SW480 (cell line): ENCODE data around the gene RIPK3.
"Not testable (repeated sequence)": the region's sequence is repeated elsewhere in the genome, so short reads cannot be mapped to it uniquely, and the experiment has no call there.

Source experiments
- DNase-seq: peaks from one replicate; pipeline ENCODE4 v3.0.0-alpha.2; 2016; ENCODE audit warnings: low spot score

RIPK3 gene

DNA sequence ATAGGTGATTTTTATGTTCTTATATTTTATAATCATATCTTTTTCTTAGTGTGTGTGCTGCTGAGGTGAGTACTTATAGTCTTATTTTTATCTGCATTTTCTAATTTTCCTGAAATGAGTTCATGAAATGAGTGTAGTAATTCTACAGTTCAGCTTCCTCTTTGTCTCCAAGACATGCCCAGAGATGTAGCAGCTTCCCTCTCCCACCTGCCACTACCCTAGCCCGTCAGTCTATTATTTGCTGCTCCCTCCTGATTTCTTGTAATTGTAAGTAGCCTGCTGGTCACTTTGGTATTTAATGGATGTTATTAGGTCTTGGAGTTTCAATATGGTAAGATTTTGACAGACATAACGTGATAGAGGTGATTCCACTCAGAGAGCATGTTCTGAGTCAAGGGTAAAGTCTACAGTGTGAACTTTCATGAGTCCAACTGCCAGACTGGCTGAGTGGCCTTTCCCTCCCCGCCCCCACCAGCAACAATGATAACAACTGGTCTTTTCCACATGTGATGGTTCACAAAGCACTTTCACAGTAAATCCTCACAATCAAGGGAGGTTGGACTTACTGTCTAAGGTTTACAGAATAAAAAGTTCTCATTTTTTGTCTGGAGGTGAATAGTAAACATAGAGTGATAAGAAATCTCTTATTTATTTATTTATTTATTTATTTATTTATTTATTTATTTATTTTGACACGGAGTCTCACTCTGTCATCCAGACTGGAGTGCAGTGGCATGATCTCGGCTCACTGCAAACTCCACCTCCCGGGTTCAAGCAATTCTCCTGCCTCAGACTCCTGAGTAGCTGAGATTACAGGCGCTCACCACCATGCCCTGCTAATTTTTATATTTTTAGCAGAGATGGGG is 4.2 kb upstream of the RIPK3 start:
- DNase-seq: no peak

GRCh38 chr14:24342889-24343288 is 3.1 kb upstream of the RIPK3 start:
- no peak for DNase-seq

- DNase-seq: no peak
Measured at GRCh38 chr14:24340606-24341005, 815 bp upstream of the RIPK3 start.

DNA sequence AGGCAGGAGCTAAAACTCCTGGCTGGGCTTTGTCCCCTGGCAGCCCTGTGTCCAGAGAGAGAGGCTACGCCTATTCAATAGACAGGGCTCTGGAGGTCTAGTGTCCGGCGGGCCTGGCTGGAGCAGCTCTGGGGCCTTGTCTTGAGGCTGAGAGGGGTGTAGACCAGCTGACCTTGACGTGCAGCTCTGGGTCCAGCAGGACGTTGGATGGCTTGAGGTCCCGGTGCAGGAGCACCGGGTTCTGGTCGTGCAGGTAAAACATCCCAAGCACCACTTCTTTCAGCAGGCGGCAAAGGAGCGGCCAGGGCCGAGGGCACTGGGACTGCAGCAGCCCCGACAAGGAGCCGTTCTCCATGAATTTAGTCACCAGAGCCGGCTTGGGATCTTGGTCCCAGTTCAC is 948 bp downstream of the RIPK3 start:
- DNase-seq: no peak

DNA sequence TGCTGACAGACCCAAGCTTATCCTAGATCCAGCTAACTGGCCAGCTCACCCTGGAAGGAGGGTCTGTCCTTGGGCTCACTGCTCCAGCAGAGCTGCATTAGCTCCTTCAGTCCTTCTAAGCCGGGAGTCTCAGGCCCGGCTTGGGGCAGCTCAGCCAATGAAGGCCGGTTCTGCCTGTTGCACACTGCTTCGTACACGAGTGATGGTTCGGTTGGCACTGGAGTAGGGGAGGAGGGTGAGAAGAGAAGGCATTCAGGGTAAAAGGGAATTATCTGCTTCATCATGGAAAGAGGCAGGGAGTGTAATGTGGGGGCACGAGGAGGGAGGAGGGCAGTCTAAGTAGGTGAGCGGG is 2.0 kb downstream of the RIPK3 start:
- no peak for DNase-seq

- no peak for DNase-seq
Measured at GRCh38 chr14:24337144-24337823, 2.5 kb downstream of the RIPK3 start.

DNA sequence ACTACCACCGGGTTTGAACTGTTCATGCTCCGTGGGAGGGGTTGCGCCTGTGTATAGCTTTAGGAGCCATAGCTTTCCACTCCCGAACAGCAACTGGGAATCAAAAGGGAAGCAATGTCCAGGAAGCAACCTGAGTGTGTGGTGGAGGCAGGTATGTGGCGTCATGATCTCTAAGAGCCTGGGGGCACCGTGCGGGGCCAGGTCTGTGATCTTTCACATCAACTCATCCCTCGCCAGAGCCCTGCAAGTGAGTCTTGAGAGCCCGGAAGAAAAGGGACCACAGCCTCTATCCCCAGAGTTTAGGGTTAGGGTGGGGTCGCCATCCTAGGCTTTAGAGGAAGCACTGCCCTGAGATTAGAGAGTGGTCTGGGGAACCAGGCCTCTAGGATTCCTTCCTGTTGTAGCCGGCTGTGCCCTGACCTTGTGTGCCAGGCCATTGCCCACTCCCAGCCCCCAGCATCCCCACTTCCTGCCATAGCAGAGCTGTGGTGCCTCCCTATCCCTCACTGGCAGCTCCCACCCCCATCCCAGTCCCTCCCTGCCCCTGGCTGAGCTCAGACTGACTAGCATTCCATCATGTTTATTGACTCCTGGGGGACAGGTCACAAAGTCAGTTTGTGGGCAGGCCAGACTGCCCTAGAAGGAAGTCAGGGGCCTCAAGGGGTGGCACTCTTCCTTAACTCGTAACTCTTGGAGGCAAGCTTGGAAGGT is 4.2 kb downstream of the RIPK3 start:
- no peak for DNase-seq

DNA sequence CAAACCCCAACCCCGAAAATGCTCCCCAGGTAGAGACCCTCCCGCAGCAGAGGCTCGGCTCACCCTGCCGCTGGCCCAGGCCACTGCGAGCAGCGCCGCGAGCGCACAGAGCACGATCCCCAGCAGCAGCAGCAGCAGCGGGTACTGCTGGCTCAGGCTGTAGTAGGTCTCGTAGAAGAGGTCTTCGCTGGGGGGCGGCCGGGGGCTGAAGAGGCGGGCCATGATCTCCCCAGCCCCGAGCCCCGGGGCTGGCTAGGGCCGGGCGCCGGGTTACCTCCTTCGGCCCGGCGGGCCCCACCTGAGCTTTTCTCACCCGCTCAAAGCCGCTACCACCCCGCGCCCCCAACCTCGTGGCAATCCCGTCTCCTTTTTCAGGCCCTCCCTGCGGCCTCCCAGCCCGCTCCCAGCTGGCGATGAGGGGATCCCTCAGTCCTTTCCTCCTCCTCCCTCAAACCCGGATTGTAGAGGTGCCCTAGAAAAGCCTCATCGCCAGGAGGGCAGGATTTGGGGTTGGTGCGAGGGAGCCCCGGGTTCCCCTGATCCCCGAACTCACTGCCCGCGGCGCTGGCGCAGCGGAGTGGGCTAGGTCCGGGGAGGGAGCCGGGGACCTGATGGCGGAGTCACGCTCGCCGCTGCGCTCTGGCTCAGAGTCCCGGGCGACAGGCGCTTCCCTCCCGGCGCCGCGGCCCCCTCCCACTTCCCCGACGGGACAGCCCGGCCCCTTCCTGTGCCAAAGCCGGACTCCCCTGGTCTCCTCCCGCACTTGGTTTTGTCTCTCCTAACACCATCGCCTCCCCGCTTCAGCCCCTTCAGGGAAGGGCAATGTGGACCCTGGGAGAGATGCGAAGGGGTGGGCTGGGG is 5.1 kb downstream of the RIPK3 start, which contains the start of gene ADCY4:
TSS of gene ADCY4 (minus strand) at position 641 of the 861 bp plus-strand sequence. CDS start at position 222, 419 bp downstream.
- no peak for DNase-seq

DNA sequence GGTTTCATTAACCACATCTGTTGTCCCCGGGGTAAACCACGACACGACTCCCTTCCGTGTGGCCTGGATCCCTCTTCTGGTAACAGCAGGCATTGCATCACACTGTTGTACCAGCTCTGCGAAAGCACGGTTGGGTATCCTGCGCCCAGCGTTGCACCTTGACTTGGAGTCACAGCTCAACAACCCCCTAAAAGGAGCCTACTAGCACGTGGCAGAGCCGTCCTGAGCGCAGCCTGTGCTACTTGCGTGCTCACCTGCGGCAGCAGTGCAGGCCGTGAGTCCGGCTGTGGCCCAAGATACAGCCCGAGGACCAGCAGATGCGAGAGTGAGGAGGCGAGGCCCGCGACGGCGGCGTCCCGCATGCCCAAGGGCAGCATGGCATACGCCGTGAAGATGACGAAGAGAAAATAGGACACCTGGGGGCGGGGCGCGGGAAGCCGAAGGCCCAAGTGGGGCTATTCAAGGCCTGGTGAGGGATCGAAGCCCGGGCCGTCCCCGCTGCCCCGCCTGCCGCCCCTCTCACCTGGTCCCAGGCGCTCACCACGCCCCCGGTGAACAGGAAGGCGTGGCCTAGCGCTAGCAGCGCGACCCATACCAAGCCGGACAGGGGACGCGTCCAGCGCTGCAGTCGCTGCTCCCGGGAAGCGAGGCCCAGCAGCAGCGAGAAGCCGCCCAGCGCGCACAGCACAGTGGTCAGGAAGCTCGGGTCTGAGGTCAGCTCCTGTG is 7.4 kb downstream of the RIPK3 start:
- DNase-seq: peak; percentile 79

GRCh38 chr14:24331731-24332267 is 8.0 kb downstream of the RIPK3 start:
- DNase-seq: no peak

DNA sequence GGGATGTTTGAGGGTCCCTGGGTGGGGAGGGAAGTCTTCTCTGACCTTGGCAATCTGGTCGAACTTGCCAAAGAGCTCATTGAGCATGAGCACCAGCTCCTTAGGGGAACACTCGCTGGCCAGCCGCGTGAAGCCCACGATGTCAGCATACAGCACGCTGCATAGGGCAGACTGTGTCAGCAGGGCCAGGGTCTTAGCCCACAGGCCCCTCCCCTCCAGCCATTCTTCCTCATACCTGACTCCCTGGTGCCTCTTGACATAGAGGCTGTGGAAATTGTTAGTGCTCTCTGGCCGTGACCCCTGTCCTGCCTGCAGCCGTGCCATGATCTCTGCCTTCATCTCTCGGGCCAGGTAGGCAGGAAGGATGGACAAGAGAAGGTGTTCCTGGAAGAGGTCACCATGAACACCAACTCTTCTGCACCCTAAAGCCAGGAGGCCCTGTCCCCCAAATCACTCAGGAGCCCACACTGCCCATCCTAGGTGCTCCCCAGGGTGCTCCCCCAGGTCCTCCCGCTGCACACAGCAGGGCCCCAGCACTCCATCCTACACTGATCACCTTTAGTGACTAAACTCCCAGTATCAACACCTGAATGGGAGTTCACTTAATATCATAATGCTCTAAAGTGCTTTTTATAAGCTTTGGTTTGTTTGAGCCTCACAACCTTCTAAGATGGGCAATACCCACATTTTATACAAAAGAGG is 8.7 kb downstream of the RIPK3 start:
- no peak for DNase-seq

DNA sequence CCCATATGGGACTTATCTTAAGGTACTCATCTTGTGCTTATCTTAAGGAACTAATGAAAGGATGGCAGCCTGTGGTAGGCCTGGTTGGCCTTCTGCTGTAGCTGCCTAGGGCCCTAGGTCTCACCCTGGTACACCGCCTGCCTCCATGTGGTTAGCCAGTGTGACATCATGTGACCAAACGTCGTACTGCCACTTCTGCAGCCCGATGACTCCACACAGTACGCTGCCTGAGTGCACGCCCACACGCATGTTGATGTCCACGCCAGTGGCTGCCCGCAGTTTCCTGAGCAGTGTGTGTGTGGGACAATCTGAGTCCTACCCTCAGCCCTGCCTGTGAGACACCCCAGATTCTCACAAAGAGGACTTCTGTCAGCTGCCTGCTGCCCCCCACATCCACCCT is 10.1 kb downstream of the RIPK3 start:
- DNase-seq: no peak

DNA sequence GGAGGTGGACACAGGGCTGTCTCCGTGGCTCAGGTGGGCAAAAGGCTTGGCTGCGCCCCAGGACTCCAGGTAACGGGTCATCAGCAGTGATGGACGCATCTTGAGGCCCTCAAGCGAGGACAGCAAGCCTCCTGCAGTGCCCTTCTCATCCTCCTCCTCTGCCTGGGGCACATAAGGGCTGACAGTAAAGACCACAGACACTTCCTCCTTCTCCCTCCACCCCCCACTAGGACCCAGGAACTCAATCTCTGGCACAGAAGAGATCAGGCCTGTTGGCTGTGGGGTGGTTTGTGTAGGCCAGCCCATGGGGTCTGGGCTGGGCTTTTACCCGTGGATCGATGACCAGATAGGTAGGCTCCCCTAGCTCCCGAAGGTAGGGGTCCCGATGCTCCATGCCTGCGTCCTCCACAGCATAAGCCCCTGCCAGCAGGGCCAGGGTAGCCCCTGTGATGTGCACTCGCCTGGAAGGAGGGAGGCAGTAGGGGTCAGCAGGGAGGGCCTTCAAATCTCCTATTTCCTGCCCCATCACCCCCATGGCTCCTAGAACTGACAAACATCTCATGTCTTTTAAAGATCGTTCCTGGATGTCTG is 10.6 kb downstream of the RIPK3 start:
- no peak for DNase-seq

DNA sequence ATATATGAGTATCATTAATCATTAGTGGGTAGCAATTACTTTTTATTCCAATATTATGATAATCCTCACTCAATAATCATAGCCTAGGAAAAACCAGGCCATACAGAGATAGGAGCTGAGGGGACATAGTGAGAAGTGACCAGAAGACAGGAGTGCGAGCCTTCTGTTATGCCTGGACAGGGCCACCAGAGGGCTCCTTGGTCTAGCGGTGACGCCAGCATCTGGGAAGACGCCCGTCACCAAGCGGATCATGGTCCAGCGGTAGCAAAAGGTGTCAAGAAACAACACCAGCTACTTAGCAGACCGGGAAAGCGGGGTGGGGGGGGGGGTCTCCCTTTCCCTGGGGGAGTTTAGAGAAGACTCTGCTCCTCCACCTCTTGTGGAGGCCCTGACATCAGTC is 11.9 kb downstream of the RIPK3 start:
- not testable (repeated sequence) for DNase-seq

DNA sequence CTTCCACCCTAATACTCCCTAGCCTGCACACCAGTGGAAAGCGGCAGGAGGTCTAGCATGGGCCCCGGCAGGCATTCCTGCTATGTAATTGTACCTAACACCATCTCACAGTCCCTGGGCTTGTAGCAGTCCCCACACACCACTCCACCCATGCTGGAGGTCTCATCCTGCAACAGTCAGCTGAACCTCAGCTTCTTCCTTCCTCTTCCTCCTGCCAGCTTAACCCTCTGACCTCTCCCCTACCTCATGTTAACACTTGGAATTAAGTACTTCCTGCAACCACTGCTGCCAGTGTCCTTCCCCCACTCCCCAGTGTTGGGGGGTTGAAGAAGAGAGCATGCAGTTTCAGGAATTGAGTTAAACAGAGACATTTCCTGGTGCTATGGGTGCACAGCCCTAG is 12.5 kb downstream of the RIPK3 start:
- DNase-seq: no peak

DNA sequence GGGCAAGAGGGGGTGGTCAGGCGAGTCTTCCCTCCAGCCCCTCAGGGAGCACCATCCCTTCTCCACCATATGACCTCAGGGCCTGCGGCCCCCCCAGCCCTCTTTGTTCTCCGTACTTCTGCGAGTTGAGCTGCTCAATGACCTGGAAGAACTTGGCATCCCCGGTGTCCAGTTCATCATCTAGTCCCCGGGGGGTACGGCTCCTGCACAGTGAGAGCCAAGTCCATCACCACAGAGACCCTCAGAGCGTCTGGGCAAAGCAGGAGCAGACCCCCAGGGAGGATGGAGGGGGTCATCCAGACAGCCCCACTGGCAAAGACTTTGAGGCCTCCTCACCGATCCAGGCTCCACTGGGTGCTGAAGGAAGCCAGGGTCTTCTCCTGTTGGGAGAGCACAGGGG is 13.8 kb downstream of the RIPK3 start:
- no peak for DNase-seq

DNA sequence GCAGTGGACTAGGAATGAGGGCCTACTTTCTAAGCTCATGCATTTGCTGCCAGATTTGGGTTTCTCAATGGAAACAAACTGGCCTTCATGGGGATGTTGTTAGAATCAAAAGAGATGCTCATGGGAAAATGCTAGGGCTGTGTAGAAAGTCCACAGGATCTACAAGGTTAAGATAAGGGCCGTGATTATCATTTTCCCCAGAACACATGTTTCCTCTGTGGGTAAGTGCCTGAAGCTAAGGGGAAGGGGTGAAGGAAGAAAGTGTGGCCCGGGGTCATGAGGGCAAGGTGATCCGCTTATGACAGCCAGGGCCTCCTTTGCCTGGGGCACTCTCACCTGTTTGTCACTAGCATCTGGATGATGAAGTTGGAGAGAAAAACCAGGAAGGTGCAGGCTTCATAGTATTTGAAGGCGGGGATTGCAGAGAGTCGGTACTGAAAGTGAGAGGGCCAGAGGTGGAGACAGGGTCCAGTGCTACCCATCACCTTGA is 14.7 kb downstream of the RIPK3 start:
- no peak for DNase-seq

DNA sequence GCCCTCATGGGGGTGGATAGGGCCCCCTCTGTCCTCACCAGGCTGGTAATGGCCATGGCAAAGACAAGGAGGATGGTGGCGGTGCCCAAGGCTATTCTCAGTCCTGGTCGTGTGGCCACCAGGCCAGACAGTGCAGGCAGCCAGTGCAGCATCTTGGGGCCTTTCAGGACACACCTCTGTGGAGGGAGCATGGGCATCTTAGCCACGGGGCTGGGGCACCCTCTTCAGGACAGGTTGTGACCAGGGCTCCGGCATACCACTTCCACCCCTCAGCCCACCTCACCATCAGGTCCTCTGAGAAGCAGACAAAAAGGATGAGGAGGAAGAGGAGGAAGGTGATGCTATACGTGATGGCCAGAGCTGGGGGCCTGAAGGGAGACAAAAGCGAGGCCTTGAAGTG is 15.8 kb downstream of the RIPK3 start:
- no peak for DNase-seq

DNA sequence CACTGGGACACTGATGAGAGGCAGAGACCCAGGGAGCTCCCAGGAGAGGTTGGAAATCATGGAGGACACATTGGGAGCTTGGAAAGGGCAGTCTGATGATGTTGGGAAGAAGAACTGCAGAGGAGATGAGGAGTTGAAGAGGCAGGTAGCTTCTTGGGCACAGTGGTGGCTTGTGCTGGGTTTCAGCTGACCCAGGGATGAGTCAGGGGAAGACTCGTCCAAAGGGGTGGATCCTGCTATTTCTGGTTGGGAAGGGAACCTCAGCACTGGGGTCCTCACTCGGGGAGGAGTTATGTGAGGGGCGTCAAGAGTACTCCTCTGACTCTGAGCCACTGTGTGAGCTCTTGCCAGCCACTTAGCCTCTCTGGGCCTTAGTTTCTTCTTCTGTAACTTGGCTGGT is 16.4 kb downstream of the RIPK3 start:
- DNase-seq: no peak

- DNase-seq: no peak
Measured at GRCh38 chr14:24322672-24323071, 17.1 kb downstream of the RIPK3 start.
